NCI-H748 treated with DMSO at 0.1 percent for 48 hours (cell line): ENCODE data around the gene SPAAR.

Experiments
- DNase-seq: peaks from one replicate; lab custom pipeline; 2025; lab: John Stamatoyannopoulos, UW

The SPAAR gene

DNA sequence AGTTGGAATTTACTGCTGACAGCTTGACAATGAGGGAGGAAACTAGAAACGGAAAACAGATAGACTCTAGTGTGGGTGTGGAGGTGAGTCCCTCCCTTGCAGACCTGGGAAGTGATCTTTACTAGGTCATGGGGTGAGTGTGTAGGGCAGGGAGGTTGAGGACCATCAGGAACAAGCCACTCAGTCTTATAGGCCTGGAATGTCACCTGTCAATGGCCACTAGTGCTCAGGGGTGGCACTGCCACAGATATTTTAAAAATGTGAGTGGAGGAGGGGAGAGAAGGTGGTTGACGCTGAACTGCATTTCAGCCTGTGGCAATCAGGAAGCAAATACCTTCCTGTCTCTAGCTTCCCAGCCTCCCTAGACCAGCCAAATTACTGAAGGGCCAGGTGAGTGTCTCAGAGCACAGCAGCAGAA lies 39.6 kb downstream of the SPAAR start:
- no peak for DNase-seq

DNA sequence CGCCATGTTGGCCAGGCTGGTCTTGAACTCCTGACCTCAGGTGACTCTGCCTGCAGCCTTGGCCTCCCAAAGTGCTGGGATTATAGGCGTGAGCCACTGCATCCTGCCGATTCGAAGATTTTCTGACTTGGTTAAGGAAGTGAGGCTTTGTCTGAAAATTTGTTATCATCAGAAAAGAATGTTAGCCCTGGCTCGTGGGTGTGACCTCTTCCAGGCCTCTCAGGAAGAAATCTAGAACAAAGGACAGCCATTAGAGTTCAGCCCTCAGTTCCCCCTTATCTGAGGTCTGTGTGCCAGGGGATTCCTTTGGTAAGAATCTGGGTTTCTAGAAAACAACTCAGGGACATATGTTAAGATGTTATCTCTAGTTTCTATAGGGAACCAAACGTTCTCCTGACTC lies 42.4 kb downstream of the SPAAR start:
- no peak for DNase-seq

DNA sequence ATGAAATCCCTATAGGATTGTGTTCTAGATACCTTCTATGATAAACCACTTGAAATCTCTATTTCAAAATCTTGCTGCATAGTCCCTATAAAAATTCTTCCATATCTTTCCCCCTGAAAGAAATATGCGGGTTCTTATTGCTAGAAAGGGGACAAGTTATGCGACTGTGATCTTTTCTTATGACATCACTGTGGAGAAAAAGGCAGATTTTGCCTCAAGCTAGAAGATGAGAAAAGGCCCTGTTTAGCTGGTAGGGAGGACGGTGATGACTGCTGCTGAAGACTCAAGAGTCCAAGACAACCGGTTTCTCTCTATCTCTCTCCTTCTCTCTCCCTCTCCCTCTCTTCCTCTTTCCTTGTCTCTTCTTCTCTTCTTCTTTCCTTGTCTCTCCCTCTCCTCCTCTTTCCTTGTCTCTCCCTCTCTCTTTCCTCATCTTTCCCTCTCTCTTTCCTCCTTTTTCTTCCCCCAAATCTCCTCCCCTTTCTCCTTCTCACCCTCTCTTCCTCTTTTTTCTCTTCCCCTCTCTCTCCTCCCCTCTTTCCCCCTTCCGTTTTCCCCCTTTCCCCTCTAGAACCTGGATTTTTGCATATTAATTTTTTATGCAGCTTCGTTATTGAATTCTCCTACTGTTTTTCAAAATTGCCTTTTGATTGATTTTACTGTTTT lies 43.4 kb downstream of the SPAAR start:
- DNase-seq: no peak

DNA sequence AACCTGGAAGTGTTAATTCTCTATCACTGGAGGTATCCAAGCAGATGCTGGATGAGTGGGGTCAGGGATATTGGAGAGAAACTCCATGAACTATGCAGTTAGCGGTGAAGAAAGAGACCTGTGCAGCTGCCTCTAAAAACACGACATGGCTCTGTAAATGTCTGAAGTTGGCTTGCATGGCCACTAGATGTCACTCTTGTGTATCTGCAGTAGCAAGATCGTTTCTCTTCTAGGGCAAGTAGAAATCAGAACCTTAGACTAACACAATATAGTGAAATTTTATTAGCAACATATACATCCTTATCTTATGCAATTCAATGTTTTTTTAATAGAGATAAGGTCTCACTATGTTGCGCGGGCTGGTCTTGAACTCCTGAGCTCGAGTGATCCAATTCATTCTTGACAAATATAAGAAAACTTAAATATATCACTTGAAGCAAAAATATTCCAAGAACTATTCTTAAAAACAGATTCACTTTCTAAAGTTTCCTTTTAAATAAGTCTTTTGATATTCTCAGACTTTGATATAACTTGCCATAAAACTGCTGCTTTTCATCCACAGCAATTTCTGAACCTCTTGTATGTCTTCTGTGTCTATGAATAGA lies 45.8 kb downstream of the SPAAR start:
- DNase-seq: peak; percentile 80

DNA sequence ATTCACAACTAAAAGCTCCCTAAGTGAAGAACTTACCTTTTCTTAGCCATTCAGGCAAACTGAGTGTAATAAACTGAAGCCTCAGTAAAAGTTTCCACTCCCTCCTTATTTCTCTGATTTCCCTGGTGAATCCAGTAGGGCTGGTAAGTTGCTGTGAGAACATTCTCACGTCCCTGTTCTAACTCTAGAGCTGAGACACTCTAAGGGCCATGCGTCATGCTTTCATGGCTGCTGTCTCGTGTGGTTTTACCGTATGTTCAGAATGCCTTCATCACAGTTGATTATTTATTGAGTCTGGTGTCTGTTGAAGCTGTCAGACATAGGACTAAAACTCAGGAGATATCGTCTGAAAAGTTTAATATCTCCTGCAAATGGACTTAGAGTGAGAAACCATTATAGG lies 47.4 kb downstream of the SPAAR start:
- DNase-seq: no peak

DNA sequence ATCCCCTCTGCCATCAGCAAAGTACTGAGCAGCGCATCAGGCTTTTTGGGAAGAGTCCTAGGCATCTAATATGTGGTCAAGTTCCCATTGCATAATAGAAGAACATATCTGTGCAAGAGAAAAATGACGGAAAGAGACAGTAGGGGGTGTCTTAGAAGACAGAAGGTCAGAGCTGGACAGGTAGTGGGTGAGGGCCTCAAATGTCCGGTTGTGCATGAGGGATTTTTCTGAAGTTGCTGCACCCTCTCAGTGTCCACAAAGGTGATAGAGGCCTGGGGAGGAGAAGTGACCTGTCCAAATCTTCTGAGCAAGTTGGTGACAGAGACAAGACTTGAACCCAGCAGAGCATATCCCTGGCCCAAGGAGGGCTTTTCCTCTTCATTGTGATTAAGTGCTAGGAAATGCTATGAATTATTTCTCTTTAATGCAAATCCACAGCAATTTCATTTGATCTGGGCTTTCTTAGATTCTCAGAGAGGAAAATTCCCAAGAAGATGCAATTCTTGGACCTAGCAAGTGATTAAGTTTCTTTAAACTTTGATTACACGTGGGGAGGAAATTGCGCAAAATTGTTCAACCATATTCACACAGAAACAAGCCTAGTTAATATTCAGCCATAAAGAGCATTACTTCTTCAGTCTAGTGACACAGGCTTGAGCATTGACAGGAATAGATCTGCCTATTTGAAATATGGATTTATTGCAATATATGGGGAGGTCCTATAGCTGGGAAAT lies 49.0 kb downstream of the SPAAR start, which contains the start of gene OR2S2:
TSS of gene OR2S2 (minus strand) at position 51 of the 734 bp plus-strand sequence. CDS start 56 bp downstream, outside the sequence.
- no peak for DNase-seq

DNA sequence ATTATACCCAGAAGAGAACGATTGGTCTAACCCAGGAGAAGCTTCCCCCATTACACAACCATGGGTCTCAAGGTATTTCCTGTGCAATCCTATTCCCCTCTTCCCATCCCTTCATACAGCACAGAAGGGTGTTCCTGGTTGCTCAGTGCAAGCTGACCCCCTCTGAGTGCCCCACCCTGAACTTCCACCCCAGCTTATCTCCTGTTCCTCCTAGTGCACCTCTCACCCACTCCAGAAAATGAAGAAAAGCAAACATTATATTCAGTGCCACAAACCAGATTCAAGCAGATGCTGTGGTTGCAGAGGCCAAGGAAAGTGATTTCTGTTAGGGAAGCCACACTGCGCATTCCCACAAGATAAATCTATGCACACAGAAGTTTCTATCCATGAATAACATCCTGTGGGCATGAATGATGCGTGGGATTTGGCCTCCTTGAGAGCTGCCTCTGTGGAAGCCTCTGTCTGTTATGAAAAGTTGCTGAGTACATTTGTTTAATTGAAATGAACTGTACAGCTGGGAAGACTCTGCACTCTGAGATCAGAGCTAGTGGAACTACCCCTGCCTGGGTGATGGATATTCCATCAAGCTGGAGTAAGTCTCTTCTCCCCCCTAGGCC lies 50.9 kb downstream of the SPAAR start:
- no peak for DNase-seq
